CD4-positive, alpha-beta T cell treated with Interleukin-4 for 4 hours (primary cell): ENCODE data around the gene GSKIP.

Experiments
- DNase-seq: peaks from one replicate; pipeline ENCODE4 v3.0.0-alpha.2; 2020

Gene GSKIP

GRCh38 chr14:96383445-96383844 is 20.1 kb downstream of the GSKIP start:
- no peak for DNase-seq

DNA sequence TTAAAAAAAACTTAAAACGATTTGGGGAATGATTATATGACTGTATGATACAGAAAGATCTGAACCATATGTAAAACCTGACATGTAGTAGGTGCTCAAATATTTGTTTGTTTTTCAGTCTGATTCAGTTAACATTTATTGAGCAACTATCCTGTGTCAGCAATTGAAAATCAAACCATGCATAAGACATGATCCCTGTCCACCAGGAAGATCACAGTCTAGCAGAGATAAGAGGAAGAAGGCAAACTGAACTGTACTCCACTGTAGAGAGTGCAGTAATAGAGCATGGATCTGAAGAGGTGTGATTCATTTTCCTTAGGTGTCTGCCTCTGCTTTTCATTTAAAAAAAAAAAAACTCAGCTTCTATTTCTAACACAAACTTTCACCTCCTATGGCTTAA is 20.7 kb downstream of the GSKIP start:
- DNase-seq, result no peak

- DNase-seq, result no peak
These were observed 21.4 kb downstream of the GSKIP start for GRCh38 chr14:96384740-96385139.

DNA sequence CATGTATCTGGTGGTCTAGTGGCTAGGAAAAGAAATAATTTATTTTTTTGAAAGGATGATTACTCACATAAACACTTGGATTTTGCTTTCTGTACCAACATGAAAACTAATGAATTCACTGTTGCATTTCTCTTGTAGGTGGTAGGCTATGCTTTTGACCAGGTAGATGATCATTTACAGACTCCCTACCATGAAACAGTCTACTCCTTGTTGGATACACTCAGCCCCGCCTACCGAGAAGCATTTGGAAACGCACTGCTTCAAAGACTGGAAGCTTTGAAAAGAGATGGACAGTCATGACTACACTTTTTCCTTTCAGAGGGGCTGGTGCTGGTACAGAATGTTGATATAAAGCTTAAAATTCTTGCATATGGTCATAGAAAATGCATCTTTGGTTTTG is 22.1 kb downstream of the GSKIP start:
- no peak for DNase-seq

- DNase-seq, result no peak
These were observed 27.6 kb downstream of the GSKIP start for GRCh38 chr14:96390965-96391292.

GRCh38 chr14:96391293-96392118 is 28.2 kb downstream of the GSKIP start:
- DNase-seq, result peak; percentile 98

- DNase-seq, result no peak
These were observed 29.9 kb downstream of the GSKIP start for GRCh38 chr14:96393071-96393691.

DNA sequence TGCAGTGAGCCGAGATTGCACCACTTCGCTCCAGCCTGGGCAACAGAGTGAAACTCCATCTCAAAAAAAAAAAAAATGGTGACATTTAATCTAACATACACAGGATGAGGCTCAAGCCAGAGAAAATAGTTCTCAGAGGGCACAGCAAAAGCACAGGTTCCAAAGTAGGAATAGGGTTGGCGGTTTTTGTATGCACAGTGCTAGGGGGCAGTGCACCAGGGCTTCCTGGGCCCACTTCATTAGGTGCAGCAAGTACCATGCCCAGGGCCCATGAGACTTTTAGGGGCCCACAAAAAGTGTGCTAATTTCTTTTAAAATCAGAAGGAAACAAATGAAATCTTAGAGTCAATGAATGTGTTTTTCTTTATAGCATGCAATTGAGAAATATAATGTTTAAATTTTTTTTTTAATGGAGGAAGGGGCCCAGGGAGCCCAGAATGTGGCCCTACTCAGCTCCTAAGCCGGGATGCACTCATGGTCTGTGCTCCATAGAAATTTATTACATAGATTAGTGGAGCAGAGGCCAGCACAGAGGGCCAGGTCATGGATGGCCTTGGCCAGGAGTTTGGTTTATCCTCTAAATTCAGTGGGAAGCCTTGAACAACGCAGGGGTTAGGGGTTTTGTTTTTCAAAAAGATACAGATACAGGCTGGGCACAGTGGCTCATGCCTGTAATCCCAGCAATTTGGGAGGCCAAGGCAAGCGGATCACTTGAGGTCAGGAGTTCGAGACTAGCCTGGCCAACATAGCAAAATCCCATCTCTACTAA is 30.9 kb downstream of the GSKIP start:
- no peak for DNase-seq

- DNase-seq, result no peak
These were observed 35.1 kb downstream of the GSKIP start for GRCh38 chr14:96398432-96398831.

DNA sequence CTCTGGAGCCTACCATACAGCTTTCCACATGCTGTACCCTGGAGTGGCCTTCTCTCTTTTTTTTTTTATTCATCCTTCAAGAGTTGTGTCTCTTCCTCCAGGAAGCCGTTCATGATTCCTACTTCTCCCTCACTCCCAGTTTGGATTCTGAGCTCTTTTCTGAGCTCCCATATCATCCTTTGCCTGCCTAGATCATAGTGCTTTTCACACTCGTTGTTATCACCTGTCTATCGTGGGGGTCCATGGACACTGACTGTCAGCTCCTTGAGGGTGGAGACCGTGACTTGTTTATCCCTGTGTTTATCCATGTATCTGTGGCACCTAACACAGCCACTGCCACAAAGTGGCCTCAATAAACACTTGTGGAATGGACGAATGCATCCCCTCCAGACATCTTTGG is 35.6 kb downstream of the GSKIP start:
- no peak for DNase-seq

DNA sequence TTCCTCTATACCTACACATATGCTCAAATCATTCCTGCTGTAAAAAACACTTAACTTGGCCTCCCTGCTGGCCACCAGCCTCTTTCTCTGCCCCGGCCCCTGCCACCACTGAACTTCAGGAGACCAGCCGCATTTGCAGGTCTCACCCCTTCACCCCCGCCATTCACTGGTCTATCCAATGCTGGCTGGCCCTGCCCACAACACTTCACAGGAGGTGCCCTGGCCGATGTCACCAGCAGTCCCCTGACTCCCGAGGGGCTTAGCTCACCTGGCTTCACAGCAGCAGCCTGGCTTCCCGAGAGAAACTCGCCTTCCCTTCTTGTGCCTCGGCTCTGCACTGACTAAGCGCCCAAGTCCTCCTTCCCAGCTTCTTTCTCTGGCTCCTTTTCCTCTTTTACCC is 36.1 kb downstream of the GSKIP start:
- no peak for DNase-seq

- no peak for DNase-seq
These were observed 37.2 kb downstream of the GSKIP start for GRCh38 chr14:96400495-96400894.

DNA sequence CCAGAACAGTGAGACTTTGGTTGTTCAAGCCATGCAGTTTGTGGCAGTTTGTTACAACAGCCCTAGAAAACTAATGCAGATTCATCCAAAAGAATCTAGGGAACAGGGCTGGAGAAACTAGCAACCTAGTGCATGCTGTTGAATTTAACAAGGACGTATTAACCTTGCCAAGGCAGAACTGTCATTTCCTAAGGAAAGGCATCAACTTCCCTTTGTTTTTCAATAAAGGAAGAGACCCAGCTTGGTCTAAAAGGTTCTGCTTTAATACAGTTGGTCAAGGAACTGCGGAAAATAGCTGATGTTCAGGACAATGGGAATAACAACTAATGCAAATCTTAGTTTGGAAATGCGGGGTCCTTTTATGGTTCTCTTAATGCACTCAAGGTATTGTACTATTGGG is 40.1 kb downstream of the GSKIP start:
- DNase-seq, result no peak

DNA sequence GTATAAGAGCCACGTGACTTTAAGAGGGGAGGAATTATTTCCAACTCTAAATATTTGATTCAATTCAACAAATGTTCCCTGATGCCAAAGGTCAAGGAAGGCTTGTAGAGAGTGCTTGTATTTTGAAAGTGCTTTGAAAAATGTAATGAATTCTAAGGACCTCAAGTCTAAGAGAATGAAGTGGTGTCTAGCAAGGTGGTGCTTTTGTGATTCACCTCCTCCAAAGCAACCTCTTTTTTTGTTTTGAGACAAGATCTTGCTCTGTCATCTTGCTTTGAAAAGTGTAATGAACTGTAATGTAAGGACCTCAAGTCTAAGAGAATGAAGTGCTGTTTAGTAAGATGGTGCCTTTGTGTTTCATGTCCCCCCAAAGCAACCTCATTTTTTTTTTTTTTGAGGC is 42.4 kb downstream of the GSKIP start:
- DNase-seq, result no peak

DNA sequence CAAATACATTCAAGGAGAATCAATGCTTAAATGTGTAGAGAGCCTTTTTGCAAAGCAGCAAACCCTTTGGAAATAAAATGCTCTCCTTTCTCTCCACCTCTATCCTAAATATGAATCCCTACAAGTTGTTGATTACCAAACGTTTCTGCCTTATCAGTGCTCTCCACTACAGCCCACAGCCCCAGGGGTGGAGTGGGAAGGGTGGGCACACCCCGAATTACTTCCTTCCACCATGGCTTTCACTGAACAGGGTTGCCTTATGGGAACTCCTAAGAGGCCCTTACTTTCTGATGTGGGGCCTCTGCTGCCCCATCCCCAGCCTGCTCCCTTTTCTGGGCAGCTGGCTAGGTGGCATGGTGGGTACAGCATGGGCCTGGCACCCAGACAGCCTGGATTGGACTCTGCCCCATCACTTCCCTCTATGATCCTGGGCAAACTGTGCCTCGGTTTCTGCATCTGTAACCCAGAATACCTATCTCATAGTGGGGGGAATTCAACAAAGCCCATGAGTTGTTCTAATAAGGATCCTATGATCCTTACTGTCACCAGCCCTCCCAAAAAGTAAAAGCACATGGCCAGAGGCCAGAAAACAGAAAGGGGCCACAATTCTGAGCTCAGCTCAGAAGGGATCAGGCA is 44.7 kb downstream of the GSKIP start:
- no peak for DNase-seq

GRCh38 chr14:96408608-96409007 is 45.3 kb downstream of the GSKIP start:
- DNase-seq, result no peak

- DNase-seq, result no peak
These were observed 46.4 kb downstream of the GSKIP start for GRCh38 chr14:96409701-96410100.

- no peak for DNase-seq
These were observed 46.8 kb downstream of the GSKIP start for GRCh38 chr14:96410119-96410518.

DNA sequence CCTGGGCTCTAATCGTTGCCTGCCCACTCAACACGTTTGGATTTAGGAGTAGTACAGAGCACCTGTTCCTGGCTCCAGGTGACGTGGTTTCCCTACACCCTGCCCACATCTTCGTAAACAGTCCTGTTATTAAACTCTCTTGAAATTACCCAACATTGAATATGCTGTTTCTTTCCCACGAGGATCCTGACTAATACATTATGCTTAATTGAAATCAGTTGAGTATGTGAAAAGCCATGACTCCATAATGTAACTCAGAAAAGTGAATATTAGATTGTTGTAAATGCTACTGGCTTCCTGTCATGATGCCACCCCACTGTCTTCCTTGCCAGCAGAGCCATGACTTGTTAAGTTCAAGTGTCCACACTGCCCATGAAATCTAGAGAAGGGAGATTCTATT is 50.2 kb downstream of the GSKIP start:
- DNase-seq, result no peak

- DNase-seq, result no peak
These were observed 52.2 kb downstream of the GSKIP start for GRCh38 chr14:96415559-96415958.

GRCh38 chr14:96416292-96416691 is 53.0 kb downstream of the GSKIP start:
- no peak for DNase-seq

DNA sequence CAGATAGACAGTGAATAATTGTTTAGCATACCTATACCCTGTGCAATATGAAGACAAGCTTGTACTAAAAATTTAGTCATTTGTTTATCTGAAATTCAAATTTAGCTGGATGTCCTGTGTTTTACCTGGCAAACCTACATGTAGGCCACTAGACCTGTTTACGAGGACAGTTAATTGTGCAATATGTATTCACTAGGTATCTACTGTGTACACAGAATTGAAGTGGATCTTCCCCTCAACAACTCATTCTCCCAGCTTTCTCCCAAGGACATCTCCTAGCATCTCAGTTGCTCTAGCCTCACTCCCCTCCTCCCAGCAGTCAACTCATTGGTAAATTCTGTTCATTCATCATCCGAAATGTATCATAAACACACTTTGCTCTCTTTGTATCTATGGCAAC is 53.9 kb downstream of the GSKIP start:
- DNase-seq, result no peak

GRCh38 chr14:96418075-96418474 is 54.7 kb downstream of the GSKIP start:
- DNase-seq, result no peak

- no peak for DNase-seq
These were observed 57.9 kb downstream of the GSKIP start for GRCh38 chr14:96421236-96421635.
